ENCODE measurements around the gene DIP2C.
"Not testable (repeated sequence)": the region's sequence is repeated elsewhere in the genome, so short reads cannot be mapped to it uniquely, and the experiment has no call there.

Gene DIP2C

DNA sequence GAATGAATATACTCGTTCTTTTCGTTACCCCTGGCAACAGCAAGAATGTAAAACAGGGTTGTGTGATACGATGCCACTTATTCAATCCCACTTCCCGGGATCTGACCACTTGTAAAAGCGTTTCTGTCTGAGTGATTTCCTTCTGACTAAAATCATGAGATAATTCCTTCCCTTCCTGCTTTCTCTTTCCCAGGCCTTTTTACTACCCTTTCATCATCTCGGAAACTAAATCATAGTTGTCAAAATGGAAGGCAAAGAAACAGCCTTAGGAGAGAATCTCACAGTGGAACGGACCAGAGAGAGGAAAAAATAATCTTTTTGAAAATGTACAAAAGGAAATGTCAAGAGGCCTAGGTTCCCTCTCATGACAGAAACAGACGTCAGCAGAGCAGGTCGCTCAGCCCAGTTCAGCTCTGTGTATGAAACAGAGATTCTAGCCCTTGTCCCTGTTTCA lies 29.8 kb downstream of the DIP2C start:
- no peak for DNase-seq

DNA sequence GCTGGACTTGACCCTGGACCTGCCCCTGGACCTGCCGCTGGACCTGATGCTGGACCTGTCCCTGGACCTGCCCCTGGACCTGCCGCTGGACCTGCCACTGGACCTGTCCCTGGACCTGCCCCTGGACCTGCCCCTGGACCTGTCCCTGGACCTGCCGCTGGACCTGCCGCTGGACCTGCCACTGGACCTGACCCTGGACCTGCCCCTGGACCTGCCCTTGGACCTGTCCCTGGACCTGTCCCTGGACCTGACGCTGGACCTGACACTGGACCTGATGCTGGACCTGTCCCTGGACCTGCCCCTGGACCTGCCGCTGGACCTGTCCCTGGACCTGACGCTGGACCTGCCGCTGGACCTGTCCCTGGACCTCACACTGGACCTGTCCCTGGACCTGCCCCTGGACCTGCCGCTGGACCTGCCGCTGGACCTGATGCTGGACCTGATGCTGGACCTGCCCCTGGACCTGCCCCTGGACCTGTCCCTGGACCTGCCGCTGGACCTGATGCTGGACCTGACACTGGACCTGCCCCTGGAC lies 31.6 kb downstream of the DIP2C start:
- not testable (repeated sequence) for DNase-seq

DNA sequence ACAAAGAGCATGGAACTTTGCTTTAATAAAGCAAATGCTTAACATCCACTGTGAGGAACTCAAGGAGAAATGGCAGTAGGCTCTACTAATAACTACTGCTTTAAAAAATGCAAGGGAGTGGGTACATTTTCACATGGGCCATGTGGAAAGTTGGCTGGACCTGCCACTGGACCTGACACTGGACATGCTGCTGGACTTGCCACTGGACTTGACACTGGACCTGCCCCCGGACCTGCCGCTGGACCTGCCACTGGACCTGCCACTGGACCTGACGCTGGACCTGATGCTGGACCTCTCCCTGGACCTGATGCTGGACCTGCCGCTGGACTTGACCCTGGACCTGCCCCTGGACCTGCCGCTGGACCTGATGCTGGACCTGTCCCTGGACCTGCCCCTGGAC lies 32.6 kb downstream of the DIP2C start:
- no peak for DNase-seq

DNA sequence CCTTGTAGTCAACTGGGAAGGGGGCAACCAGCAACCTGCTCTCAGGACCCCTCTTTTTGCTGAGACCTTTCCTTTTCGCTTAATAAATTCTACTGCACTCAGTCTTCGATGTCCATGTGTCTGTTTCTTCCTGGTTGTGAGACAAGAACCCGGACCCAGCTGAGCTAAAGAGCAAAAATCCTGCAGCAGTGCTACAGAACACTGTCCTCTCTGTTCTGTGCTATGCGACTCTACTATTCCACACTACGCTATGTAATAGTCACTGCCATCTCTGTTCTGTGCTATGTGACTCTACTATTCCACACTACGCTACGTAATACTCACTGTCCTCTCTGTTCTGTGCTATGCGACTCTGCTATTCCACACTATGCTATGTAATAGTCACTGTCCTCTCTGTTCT lies 34.3 kb downstream of the DIP2C start:
- DNase-seq, result no peak

DNA sequence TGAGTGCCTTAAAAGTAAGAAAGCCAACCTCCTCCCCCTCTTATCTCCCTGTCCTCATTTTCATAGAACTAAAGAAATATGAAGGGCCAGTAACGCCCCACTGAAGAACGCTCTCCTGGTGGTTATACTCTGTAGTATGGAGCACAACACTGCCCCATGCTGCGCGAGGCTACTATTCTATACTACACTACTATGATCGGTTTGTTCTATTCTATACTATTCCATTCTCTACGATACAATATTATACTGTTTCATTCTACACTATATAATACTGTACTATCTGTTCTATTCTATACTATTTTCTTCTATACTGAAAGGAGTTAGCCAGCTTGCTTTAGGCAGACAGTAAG lies 34.8 kb downstream of the DIP2C start:
- DNase-seq, result no peak

DNA sequence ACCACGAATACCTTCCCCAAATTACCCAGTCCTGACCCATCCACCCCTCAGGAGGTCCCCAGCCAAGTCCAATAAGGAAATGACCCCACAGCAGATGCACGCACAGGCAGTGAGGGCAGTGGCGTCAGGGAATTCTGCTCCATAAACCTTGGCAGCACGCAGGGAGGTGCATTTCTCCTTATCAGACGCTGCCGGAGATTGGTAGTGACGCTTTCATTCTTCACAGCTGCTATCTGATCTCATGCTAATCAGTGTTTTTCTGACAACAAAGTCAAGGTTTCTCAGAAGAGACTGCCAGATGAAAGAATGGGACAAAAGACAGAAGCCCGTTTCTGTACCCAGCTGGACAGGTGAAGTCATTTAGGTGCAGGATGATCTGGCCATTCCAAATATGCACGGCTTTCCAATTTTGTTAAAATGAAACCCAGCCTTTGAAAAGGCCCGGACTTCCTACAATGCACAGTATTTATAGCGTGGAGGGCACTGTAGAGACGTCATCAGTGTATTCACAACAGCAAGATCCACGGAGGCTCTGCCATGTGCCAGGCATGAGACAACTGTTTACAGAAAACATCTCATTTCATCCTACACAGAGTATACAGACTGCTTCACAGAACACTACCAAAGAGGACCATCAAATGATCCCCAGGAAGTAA lies 35.3 kb downstream of the DIP2C start:
- no peak for DNase-seq

DNA sequence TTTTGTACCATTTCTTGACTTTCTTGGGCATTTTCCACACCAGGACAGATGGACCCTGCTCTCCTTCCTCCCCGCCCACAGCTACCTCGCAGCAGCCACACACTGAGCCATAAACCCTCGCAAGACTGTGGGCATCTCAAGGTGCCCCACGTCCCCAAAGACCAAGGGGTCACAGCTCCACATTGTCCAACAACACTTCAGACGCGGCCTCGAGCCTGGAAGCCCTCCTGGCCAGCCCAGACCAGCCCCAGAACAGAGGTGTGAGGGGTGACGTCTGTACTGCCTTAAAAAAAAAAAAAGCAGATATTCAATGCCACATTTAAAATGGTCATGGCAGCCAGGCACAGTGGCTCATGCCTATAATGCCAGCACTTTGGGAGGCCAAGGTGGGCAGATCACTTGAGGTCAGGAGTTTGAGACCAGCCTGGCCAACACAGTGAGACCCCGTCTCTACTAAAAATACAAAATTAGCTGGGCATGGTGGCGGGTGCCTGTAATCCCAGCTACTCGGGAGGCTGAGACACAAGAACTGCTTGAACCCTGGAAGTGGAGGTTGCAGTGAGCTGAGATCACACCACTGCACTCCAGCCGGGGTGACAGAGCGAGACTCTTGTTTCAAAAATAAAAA lies 36.5 kb downstream of the DIP2C start:
- DNase-seq, result not testable (repeated sequence)

DNA sequence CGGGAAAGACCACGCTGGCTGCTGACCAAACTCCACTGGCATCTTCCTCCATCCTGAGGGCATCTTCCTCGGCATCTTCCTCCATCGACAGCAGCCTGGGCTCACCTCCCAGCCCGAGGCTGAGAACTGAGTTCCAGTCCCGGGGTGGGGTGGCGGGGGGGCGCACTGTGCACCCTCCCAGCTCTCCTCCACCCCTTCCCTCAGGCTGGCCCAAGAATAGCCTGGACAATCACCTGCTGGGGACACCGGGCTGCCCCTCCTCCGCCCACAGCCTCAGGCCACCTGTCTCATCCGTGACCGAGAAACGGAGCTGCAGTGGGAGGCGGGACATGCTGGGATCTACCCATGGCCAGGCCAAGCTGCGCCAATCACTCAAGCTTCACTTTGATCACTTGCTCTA lies 37.2 kb downstream of the DIP2C start:
- DNase-seq, result no peak

DNA sequence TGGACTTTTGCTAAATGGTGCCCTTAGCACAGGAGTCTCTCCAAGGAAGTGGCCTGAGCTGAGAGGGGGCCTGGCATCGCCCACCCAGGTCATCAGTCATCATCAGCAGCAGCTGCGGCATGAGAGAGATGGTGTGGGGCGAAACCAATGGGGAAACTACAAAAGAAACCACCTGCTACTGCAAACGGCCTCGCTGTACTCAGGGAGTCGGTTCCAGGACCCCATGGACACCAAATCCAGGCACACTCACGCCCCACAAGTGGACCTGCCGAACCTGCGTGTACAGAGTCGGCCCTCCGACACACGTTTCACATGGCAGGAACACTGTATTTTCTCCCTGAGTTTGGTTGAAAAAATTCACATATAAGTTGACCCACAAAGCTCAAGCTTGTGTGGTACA lies 37.8 kb downstream of the DIP2C start:
- no peak for DNase-seq

DNA sequence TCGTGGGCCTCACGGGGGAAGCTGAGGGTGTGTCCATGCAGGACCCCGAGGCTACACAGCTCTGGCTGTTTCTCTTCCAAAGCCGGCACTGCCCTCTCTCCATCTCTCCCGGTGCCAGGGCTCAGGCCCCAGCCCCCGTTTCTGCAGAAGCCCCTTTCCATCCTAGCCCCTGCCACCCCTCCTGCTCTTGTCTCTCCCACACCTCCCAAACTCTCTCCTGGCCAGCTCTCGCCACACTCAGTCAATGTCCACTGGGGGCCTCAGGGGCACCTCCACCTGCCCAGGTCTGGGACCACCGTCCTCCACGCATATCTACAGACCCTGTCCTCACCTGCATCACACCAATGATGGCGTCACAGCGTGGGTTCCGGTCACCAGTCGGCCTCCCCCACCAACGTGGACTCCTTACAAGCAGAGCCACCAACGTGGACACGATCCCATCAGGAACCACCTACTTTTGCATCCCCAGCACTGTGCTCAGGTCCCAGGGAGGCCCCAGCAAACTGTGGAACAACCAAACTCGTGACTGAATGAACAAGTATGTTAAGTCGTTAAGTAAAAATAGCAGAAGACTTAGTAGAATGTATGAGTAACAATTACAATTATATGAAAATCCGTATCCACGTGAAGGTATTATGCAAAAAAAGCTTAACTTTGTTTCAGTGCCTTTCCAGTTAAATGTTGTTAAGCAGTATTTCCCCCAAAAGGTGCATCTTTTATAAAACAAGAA lies 38.4 kb downstream of the DIP2C start:
- DNase-seq, result no peak

DNA sequence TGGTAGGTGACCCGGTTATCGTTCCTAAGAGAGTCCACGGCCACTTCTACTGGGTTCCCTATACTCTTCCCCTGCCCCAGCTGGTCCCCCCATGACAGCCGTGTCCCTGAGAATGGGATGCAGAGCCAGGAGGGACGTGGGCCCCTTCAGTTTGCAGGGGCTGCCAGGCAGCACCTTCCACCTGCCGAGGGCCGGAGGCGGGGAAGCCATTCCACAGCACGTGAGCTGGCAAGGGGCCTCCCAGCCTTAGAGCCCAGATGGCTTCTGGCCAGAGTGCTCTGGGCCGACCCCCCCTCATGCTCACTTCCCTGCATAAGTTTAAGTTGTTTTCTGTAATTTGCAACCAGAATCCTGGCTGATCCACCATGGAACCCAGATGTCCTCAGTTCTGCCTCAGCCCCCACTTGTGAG lies 39.0 kb downstream of the DIP2C start:
- DNase-seq, result no peak

DNA sequence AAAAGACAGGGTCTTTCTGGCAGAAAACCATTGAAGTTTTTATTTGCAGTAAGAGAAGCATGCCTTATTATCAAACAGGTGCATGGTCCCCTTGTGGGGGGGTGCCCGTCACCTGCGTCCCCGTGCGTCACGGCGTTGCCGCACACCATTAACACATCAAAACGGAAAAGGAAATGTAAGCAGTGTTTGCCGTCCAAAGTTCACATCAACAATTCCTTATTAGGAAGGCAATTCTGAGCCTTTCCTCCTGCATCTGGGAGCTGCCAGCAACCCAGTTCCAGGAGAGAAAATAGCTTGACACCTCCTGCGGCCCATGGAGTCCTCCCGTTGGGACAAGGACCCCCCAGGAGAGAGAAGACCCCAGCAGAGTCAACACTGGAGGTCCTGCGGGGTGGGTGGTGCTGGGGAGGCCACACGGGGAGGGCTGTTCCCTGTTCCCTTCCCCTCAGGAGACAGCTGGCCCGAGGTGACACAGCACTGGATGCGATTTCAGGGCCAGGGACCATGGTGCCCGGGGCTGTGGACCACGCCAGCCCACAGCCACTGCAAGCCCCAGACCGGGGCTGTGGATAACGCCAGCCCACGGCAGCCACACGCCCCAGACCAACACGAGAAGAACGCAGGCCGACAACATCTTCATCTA lies 39.5 kb downstream of the DIP2C start:
- DNase-seq, result no peak

DNA sequence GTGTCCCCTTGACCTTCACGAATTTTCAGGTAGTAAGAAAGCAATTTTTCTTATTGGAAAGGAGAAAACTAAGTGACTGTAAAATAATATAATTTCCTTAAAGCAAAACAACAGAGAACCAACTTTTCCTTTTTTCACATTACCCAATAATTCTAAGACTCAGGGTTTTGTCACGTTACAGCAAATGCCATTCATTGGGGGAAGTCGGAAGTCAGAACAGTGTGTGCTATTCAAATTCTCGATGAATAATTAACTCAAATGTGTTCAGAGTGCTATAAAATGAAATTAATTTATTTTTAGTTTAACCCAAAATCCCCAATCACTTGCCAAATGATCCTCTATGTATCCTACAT lies 40.0 kb downstream of the DIP2C start:
- DNase-seq, result no peak

DNA sequence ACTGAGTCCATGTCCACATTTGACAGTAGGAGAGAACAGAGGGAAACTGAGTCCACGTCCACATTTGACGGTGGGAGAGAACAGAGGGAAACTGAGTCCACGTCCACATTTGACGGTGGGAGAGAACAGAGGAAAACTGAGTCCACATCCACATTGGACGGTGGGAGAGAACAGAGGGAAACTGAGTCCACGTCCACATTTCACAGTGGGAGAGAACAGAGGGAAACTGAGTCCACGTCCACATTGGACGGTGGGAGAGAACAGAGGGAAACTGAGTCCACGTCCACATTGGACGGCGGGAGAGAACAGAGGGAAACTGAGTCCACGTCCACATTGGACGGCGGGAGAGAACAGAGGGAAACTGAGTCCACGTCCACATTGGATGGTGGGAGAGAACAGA lies 42.4 kb downstream of the DIP2C start:
- DNase-seq, result not testable (repeated sequence)

DNA sequence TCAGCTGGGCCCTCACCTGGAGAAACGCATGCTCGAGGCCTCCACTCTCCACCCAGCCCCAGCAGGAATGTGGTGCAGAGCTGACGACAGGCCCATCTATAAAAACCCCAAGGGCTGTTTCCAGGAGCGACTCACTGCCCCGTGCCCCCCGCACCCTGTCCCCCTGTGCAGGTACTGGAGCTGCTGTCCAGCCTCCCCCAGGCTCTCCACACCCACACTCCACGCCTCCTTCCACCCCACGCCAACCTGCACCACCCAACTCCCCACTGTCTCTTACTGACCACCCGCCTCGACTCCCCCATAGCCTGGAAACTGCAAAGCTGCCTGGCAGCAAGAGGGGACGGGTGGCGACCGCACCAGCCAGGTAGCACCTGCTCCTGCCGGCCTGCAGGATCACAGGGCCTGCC lies 43.3 kb downstream of the DIP2C start:
- no peak for DNase-seq

DNA sequence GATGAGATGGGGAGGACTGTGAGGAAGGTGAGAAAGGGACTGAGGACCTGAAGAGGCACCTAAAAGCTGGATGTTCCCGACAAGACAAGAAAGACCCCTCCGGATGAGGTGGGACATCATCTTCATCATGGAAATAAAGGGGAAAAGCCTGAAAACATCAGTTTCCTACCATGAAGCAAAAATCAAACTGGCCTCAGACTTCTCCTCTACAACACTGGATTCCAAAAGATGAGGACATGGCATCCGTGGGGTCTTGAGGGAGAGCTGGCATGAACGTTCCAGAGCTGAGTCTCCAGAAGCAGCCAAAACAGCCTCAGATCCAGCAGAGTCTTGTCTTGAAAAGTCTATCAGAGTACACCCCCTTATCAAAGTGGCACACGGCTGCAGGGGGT lies 44.5 kb downstream of the DIP2C start:
- DNase-seq, result no peak

DNA sequence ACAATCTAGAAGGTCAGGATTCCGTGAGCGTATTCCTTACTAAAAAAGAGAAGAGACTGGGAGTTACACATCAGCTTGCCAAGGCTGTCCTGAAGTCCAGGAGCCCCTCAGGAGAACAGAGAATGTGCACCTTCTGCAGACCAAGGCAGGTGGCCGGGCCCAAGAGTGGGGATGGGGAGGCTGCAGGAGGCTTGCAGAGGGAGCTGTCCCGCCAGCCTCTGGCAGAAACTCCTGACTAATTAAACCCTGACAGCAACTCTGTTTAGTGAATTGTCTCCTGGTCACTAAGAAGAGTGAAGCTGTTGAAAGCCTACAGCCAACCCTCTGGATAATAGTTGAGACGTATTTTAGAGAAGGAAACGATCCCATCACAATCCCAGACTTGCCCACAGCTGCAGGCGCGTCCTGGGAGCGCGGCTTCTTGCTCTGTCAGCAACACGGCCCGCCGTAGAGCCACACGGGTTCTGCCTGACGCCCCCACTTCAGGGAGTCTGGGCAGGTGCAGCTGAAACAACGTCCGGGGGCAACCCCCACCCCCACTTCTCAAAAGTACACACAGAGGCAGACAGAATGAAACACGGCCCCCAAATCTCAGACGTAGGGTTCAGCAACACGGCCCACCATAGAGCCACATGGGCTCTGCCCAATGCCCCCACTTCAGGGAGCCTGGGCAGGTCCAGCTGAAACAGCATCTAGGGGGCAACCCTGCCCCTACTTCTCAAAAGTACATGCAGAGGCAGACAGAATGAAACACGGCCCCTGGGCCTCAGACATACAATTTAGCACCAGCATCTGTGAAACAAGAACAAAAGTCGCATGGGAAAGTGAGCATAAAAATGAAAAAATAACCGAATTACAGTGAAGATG lies 45.2 kb downstream of the DIP2C start:
- no peak for DNase-seq

DNA sequence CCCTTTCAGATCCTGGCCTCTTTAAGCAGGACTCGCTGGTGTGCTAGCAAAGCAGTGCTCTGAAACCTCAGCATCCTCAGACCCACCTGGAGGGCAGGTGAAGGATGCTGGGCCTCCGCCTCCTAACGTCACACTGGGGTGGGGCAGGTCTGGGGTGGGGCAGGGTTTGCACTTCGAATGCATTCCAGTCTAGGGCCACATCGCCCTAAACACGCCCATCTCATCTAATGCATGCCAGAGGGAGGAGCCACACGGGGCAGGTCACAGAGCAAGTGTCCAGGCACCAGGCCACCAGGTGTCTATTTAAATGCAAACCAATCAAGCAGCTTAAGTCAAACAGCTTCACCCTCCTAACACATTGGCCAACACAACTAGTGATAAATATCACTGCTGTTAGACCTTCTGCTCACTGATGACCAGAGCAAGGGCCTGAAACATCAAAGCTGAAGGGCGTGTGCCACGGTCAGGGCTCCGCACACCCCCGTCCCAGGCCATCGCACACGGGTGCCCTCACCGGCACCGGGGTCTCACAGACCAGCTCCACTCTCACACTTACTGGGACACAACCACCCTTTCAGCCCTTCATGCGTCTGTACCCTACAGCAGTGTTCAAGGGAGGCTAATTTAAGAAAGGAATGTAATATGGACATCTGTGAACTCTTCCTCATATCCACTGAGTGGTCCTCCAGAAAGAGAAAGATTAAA lies 47.1 kb downstream of the DIP2C start:
- DNase-seq, result no peak

DNA sequence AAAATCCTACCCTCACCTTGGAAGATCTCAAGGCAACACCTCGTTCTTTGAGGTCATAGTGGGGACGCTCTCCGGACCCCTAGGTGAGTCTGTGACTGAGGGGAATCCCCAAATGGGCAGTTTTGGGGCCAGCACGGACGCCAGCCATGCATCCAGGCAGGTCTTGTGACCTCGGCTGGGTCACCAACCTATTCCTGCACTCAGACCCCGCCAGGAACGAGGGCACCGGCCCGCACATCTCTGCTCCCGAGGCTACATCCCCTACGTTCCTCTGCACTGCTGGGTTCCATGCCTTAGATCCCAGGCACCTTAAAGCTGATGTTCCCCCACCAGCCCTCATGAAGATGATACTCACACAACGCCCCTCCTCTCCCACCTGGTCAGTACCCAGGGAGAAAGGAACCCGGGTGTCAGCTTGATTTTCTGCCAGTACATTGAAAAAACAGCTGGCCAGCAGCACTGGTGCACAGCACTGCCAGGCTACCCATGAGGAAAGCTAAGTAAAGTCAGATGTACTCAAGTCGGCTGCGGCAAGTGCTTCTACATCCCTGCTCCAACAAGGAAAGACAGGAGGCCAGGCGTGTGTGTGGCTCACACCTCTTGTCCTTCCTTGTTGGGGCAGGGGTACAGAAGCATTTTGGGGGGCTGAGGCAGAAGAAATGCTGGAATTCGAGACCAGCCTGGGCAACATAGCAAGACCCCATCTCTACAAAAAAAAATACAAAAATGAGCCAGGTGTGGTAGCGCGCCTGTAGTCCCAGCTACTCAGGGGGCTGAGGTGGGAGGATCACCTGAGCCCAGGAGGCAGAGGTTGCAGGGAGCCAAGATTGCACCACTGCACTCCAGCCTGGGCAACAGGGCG lies 48.1 kb downstream of the DIP2C start:
- no peak for DNase-seq

DNA sequence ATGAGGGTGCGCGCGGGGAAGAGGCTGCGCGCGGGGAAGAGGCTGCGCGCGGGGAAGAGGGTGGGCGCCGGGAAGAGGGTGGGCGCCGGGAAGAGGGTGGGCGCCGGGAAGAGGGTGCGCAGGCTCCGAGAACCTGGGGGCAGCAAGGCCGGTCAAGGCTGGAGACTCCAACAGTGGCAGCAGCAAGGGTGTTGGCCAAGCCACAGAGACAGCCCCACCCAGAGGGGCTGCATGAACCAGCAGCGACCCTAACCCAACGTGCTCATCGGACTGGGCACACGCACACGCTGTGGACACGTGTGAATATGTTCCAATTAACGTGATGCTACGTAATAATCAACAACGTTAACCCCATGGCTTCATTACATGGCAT lies 48.8 kb downstream of the DIP2C start:
- DNase-seq, result no peak
